PC-9 (cell line): Measurements from ENCODE around the gene GCK. TPM values are rescaled to one million over a fixed set of nuclear protein-coding genes. Genes with fewer than 3 reads are reported as not detected.

Source experiments
- BruUV-seq: library from RNA; stranded (reverse); fragments of 400-500 nt; replicated peaks from 2 replicates; lab custom pipeline; 2021; lab: Mats Ljungman, UMichigan
- CTCF ChIA-PET: fragments of 300-600 bp; sonication (Branson Sonifier 250); formaldehyde crosslinking; loops from one replicate; lab custom pipeline; 2022; ENCODE audit warnings: antibody characterized with exemption; lab: Charles Lee
- POLR2A ChIA-PET: fragments of 300-600 bp; sonication (Branson Sonifier 250); formaldehyde crosslinking; loops from one replicate; lab custom pipeline; 2022; ENCODE audit warnings: antibody characterized with exemption; ENCODE audit not compliant: unreplicated experiment; lab: Charles Lee
- DNase-seq, 2 experiments: peaks; one replicate each; pipeline versions ENCODE4 v3.0.0 to v3.0.0-alpha.2; 2015 to 2022; ENCODE audit warnings: mixed read lengths in 1 of 2
- H2AFZ ChIP-seq: fragments of 200-600 bp; sonication (generic); 2 replicates; pipeline ENCODE4 v1.8.1; 2017; ENCODE audit warnings: antibody characterized with exemption
- H3F3A ChIP-seq: fragments of 200-600 bp; sonication (generic); 2 replicates; pipeline ENCODE4 v1.8.1; 2017; ENCODE audit warnings: antibody characterized with exemption, mild to moderate bottlenecking, low read depth; ENCODE audit not compliant: insufficient read depth
- H3K27ac ChIP-seq: fragments of 200-600 bp; sonication (generic); 2 replicates; pipeline ENCODE4 v1.6.1; 2016; ENCODE audit warnings: mixed run types
- H3K27me3 ChIP-seq: fragments of 200-600 bp; sonication (generic); 2 replicates; pipeline ENCODE4 v1.6.1; 2016; ENCODE audit warnings: low read depth, mixed run types; ENCODE audit not compliant: insufficient read depth
- H3K36me3 ChIP-seq: fragments of 200-600 bp; sonication (generic); 2 replicates; pipeline ENCODE4 v1.6.1; 2016; ENCODE audit warnings: low read depth, mixed run types
- H3K4me1 ChIP-seq: fragments of 200-600 bp; sonication (generic); replicated peaks from 2 replicates; pipeline ENCODE4 v1.6.1; 2016; ENCODE audit warnings: mixed run types; ENCODE audit not compliant: insufficient read depth
- H3K4me2 ChIP-seq: fragments of 200-600 bp; sonication (generic); 2 replicates; pipeline ENCODE4 v1.6.1; 2017; ENCODE audit warnings: mixed run types
- H3K4me3 ChIP-seq: fragments of 200-600 bp; sonication (generic); 2 replicates; pipeline ENCODE4 v1.6.1; 2016; ENCODE audit warnings: mixed run types
- H3K79me2 ChIP-seq: fragments of 200-600 bp; sonication (generic); 2 replicates; pipeline ENCODE4 v1.6.1; 2017; ENCODE audit warnings: low read depth, mixed run types
- H3K9me2 ChIP-seq: fragments of 200-600 bp; sonication (generic); 2 replicates; pipeline ENCODE4 v1.8.1; 2017; ENCODE audit warnings: mild to moderate bottlenecking; ENCODE audit not compliant: insufficient read depth
- H3K9me3 ChIP-seq: fragments of 200-600 bp; sonication (generic); 2 replicates; pipeline ENCODE4 v1.8.1; 2016; ENCODE audit warnings: low read depth; ENCODE audit not compliant: insufficient read depth
- H4K20me1 ChIP-seq: fragments of 200-600 bp; sonication (generic); 2 replicates; pipeline ENCODE4 v1.8.1; 2017; ENCODE audit not compliant: insufficient read depth
- EZH2 ChIP-seq: fragments of 200-600 bp; sonication (generic); IDR thresholded peaks from 2 replicates; pipeline ENCODE4 v1.8.0; 2017; ENCODE audit warnings: antibody characterized with exemption, low read depth
- intact Hi-C: fragments of 100-400 bp; cut with micrococcal nuclease; formaldehyde crosslinking; loops from one replicate; pipeline ENCODE4 v1.10.0; 2022; ENCODE audit not compliant: unreplicated experiment
- total RNA-seq: library from RNA; stranded (reverse); gene quantifications from 2 replicates; pipeline ENCODE4 v1.2.3, GENCODE V29; 2021
- TF ChIP-seq, protein P1 (sequence below): fragments of 200-600 bp; sonication (generic); conservative IDR thresholded peaks from 2 replicates; pipeline ENCODE4 v1.6.1; 2017; ENCODE audit warnings: mixed run types, antibody characterized with exemption, mild to moderate bottlenecking, moderate library complexity

The GCK gene
- total RNA-seq, 1 experiment from 2014 or later = not detected

- CTCF ChIA-PET = no interaction called here
- Histone ChIP-seq H3K4me1 (no peaks in the 10 kb centered on the region), H2AFZ (no peak overlapping the region), H3K9me2 (no peaks in the 10 kb centered on the region), H3K27me3 (no peaks in the 10 kb centered on the region), H3K36me3 (peaks cover 23% of the 10 kb centered on the region; the same call in 1 of the 2 replicates), H3K9me3 (no peaks in the 10 kb centered on the region), H4K20me1 (no peaks in the 10 kb centered on the region; the same call in none of the 2 replicates), H3F3A (peaks cover 10% of the 10 kb centered on the region; the same call in 1 of the 2 replicates), H3K4me2 (no peak overlapping the region), H3K4me3 (no peak overlapping the region), H3K79me2 (peaks cover 7% of the 10 kb centered on the region; the same call in 1 of the 2 replicates), H3K27ac (no peak overlapping the region)
- DNase-seq = no peak
- no TSS peak for BruUV-seq
- TF ChIP-seq, protein P1, sequence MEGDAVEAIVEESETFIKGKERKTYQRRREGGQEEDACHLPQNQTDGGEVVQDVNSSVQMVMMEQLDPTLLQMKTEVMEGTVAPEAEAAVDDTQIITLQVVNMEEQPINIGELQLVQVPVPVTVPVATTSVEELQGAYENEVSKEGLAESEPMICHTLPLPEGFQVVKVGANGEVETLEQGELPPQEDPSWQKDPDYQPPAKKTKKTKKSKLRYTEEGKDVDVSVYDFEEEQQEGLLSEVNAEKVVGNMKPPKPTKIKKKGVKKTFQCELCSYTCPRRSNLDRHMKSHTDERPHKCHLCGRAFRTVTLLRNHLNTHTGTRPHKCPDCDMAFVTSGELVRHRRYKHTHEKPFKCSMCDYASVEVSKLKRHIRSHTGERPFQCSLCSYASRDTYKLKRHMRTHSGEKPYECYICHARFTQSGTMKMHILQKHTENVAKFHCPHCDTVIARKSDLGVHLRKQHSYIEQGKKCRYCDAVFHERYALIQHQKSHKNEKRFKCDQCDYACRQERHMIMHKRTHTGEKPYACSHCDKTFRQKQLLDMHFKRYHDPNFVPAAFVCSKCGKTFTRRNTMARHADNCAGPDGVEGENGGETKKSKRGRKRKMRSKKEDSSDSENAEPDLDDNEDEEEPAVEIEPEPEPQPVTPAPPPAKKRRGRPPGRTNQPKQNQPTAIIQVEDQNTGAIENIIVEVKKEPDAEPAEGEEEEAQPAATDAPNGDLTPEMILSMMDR = no peak
- no peak for TF ChIP-seq EZH2
- POLR2A ChIA-PET = no interaction called here
- intact Hi-C loops = no loop called here
Measured at GRCh38 chr7:44114586-44115310, 74.5 kb downstream of the GCK start.

GRCh38 chr7:44113764-44114354, 75.4 kb downstream of the GCK start:
- POLR2A ChIA-PET = no interaction called here
- TF ChIP-seq, protein P1 = no peak
- no peak for TF ChIP-seq EZH2
- CTCF ChIA-PET = no interaction called here
- Histone ChIP-seq H3K4me1 (no peaks in the 10 kb centered on the region), H3K9me3 (no peaks in the 10 kb centered on the region), H2AFZ (no peak overlapping the region), H3K4me3 (no peak overlapping the region), H3K9me2 (no peaks in the 10 kb centered on the region), H3K4me2 (no peak overlapping the region), H3K36me3 (peaks cover 15% of the 10 kb centered on the region; the same call in 1 of the 2 replicates), H3F3A (peaks cover 10% of the 10 kb centered on the region; the same call in 1 of the 2 replicates), H3K27ac (no peak overlapping the region), H3K27me3 (no peaks in the 10 kb centered on the region), H4K20me1 (no peaks in the 10 kb centered on the region; the same call in 1 of the 2 replicates), H3K79me2 (no peaks in the 10 kb centered on the region)
- intact Hi-C loops = no loop called here
- no peak for DNase-seq
- BruUV-seq = no TSS peak

DNA sequence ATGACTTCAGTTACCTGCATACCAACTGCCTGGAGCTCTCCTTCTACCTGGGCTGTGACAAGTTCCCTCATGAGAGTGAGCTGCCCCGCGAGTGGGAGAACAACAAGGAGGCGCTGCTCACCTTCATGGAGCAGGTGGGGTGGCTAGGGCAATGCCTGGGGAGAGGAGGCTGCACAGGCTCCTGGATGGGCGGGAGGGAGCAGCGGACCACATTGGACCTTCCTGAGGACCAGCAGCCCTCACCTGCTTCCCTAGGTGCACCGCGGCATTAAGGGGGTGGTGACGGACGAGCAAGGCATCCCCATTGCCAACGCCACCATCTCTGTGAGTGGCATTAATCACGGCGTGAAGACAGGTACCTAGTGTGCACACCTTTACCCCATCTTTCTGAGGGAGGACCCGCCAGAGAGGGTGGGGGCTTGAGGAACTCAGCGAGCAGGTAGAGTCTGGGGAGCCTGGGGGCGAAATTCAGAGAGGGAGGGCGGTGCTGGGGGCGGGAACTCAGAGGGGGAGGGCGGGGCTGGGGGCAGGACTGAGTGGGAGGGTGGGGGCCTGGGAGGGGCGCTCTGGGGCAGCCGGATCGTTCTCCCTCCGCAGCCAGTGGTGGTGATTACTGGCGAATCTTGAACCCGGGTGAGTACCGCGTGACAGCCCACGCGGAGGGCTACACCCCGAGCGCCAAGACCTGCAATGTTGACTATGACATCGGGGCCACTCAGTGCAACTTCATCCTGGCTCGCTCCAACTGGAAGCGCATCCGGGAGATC, 76.1 kb downstream of the GCK start:
- H3K4me3 ChIP-seq = no peak overlapping the region
- POLR2A ChIA-PET = no interaction called here

More for the DNA sequence above, 76.1 kb downstream of the GCK start:
- no TSS peak for BruUV-seq
- Histone ChIP-seq H3K9me2 (no peaks in the 10 kb centered on the region), H3K9me3 (no peaks in the 10 kb centered on the region), H2AFZ (no peak overlapping the region), H3F3A (peaks cover 10% of the 10 kb centered on the region; the same call in 1 of the 2 replicates), H3K36me3 (peaks cover 13% of the 10 kb centered on the region; the same call in 1 of the 2 replicates), H3K27me3 (no peaks in the 10 kb centered on the region), H3K4me2 (no peak overlapping the region), H3K27ac (no peak overlapping the region), H4K20me1 (no peaks in the 10 kb centered on the region; the same call in 1 of the 2 replicates), H3K79me2 (no peaks in the 10 kb centered on the region), H3K4me1 (no peaks in the 10 kb centered on the region)
- DNase-seq = no peak
- no peak for TF ChIP-seq EZH2
- TF ChIP-seq, protein P1 = no peak
- intact Hi-C loops = no loop called here
- CTCF ChIA-PET = no interaction called here
